ENCODE results near the gene SFTPA1.

- TF ChIP-seq CTCF (conservative IDR thresholded peaks at IDR 0.05; ENCODE audit: low read depth in 2 of 2), result no peak; a peak in 2 of 4 replicates
- TF ChIP-seq ZNF462 (CRISPR knock-in tag; IDR thresholded peaks at IDR 0.05), result no peak
- no peak for TF ChIP-seq POLR2AphosphoS5 (IDR thresholded peaks at IDR 0.05; ENCODE audit: low read depth)
- TF ChIP-seq JUNB (IDR thresholded peaks at IDR 0.05; ENCODE audit: unreplicated experiment), result no peak
- TF ChIP-seq EZH2 (IDR thresholded peaks at IDR 0.05; ENCODE audit: low read depth, unreplicated experiment), result no peak
These were observed 7.8 kb upstream of the SFTPA1 start for GRCh38 chr10:79602953-79603352.

All from GM23338 (cell line).